ENCODE measurements around the gene ASB10. TPM values are rescaled to one million over a fixed set of nuclear protein-coding genes. Genes with fewer than 3 reads are reported as not detected.

The ASB10 gene
- total and polyA plus RNA-seq, 2 of the 4 experiments (the other 2 are of a cell fraction), result not detected

DNA sequence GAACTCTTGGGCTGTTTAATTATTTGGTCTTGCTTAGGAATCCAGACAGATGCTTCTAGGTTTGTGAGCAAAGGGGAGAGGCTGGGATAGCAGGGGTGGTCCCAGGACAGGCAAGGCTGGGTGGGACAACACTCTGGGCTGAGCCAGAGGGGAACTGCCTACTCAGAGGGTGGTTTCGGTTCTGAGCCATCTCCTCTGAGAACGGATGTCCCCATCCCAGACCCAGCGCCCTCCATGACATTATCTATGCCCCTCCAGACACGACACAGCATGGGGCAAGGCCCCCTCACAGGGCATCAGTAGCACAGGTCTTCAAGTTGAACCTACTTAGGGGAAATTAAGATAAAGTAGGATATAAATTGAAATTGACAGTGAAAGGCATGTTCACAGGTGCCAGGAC is 7.1 kb downstream of the ASB10 start:
- in situ Hi-C loops (cut with MboI; ENCODE audit: low sequenced_read_pairs) (no loop called here), intact Hi-C loops (cut with micrococcal nuclease) (no loop called here), dilution Hi-C loops (cut with HindIII; ENCODE audit: low sequenced_read_pairs, unreplicated experiment) (no loop called here)
- Histone ChIP-seq H2AK9ac (replicated peaks; ENCODE audit: low read depth, low read length, poor library complexity) (no peak overlapping the region), H4K91ac (ENCODE audit: insufficient read depth, low read depth, low read length) (no peak overlapping the region), H3K27ac (ENCODE audit: insufficient read depth, low read length) (no peak overlapping the region), H4K5ac (ENCODE audit: low read depth, low read length) (no peak overlapping the region), H2BK20ac (ENCODE audit: low read depth, low read length) (no peak overlapping the region), H3K14ac (replicated peaks; ENCODE audit: low read depth, low read length) (no peak overlapping the region), H4K8ac (ENCODE audit: low read depth in 2 of 2, low read length in 2 of 2) (no peak overlapping the region), H3K27me3 (ENCODE audit: control insufficient read depth, insufficient read depth, low read length) (peaks cover 76% of the 10 kb centered on the region), H2BK120ac (ENCODE audit: low read depth, low read length) (no peak overlapping the region), H3K9me1 (ENCODE audit: insufficient read depth, low read length) (no peaks in the 10 kb centered on the region), H3K9me3 (ENCODE audit: control insufficient read depth, insufficient read depth, low read length) (no peaks in the 10 kb centered on the region), H3K4ac (ENCODE audit: low read depth, low read length) (no peak overlapping the region), H3K9ac (ENCODE audit: low read depth, low read length) (no peak overlapping the region), H2BK15ac (ENCODE audit: low read depth, low read length) (no peak overlapping the region), H3K4me3 (ENCODE audit: insufficient read depth, low read depth, low read length) (no peak overlapping the region), H2BK5ac (ENCODE audit: low read depth, low read length, poor library complexity, severe bottlenecking) (no peak overlapping the region), H3K36me3 (ENCODE audit: control insufficient read depth, insufficient read depth, low read length) (no peaks in the 10 kb centered on the region), H3K18ac (ENCODE audit: low read depth, low read length) (no peak overlapping the region), H2AFZ (replicated peaks; ENCODE audit: low read length, poor library complexity) (no peak overlapping the region), H3K23ac (ENCODE audit: low read depth, low read length) (no peak overlapping the region), H2AK5ac (ENCODE audit: low read depth, low read length) (no peak overlapping the region), H3K4me2 (ENCODE audit: low read depth, low read length) (no peak overlapping the region), H3K56ac (ENCODE audit: extremely low read depth, insufficient read depth, low read length) (no peak overlapping the region), H4K20me1 (ENCODE audit: insufficient read depth, low read length) (no peaks in the 10 kb centered on the region), H3K4me1 (ENCODE audit: control insufficient read depth, insufficient read depth, low read length) (no peaks in the 10 kb centered on the region), H3K79me1 (ENCODE audit: low read depth in 1 of 2, low read length in 2 of 2) (no peaks in the 10 kb centered on the region)
- no CpG with 5 or more reads among the region's 4 CpGs for WGBS, 2 experiments (ENCODE audit: extremely low coverage in 2 of 2, insufficient read length in 1 of 2)
- ChIA-PET CTCF (no interaction called here), POLR2A (ENCODE audit: unreplicated experiment) (interaction anchor here (0.6 kb wide), 1 partner anchor 72 kb away, joined by 3 read pairs; no protein-coding TSS in a partner anchor)
- DNase-seq (no peak), ATAC-seq (ENCODE audit: low read depth) (no peak)
- no TSS peak for BruUV-seq (replicated peaks)
- TF ChIP-seq, protein P1, sequence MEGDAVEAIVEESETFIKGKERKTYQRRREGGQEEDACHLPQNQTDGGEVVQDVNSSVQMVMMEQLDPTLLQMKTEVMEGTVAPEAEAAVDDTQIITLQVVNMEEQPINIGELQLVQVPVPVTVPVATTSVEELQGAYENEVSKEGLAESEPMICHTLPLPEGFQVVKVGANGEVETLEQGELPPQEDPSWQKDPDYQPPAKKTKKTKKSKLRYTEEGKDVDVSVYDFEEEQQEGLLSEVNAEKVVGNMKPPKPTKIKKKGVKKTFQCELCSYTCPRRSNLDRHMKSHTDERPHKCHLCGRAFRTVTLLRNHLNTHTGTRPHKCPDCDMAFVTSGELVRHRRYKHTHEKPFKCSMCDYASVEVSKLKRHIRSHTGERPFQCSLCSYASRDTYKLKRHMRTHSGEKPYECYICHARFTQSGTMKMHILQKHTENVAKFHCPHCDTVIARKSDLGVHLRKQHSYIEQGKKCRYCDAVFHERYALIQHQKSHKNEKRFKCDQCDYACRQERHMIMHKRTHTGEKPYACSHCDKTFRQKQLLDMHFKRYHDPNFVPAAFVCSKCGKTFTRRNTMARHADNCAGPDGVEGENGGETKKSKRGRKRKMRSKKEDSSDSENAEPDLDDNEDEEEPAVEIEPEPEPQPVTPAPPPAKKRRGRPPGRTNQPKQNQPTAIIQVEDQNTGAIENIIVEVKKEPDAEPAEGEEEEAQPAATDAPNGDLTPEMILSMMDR (conservative IDR thresholded peaks at IDR 0.05; ENCODE audit: low read depth, low read length), result no peak
- no peak for TF ChIP-seq BHLHE40 (IDR thresholded peaks at IDR 0.05; ENCODE audit: low read depth, low read length)

Data from IMR-90 (cell line).